WERI-Rb-1 (cell line): ENCODE data around the gene MOSMO.

Source experiments
- DNase-seq: peaks from one replicate; pipeline ENCODE4 v3.0.0-alpha.2; 2020
- H3K27ac ChIP-seq: fragments of 250-450 bp; sonication (Bioruptor Pico); 2 replicates; pipeline ENCODE4 v1.5.1; 2020; ENCODE audit warnings: mild to moderate bottlenecking, moderate library complexity
- H3K27me3 ChIP-seq: fragments of 250-450 bp; sonication (Bioruptor Pico); 2 replicates; pipeline ENCODE4 v1.5.1; 2021; ENCODE audit warnings: mild to moderate bottlenecking, low read depth, moderate library complexity; ENCODE audit not compliant: insufficient read depth, severe bottlenecking
- H3K36me3 ChIP-seq: fragments of 250-450 bp; sonication (Bioruptor Pico); 2 replicates; pipeline ENCODE4 v1.5.1; 2020; ENCODE audit warnings: mild to moderate bottlenecking, moderate library complexity
- H3K4me3 ChIP-seq: 2 replicates; pipeline ENCODE4 v1.5.1; 2011; ENCODE audit warnings: low read depth, mild to moderate bottlenecking, control low read depth, low read length
- H3K9me3 ChIP-seq: fragments of 250-450 bp; sonication (Bioruptor Pico); 2 replicates; pipeline ENCODE4 v1.5.1; 2021; ENCODE audit warnings: mild to moderate bottlenecking, moderate library complexity; ENCODE audit not compliant: severe bottlenecking
- TF ChIP-seq, protein P1 (sequence below): IDR thresholded peaks from 2 replicates; pipeline ENCODE4 v1.5.1; 2011; ENCODE audit warnings: low read depth, mild to moderate bottlenecking, control low read depth, inconsistent platforms, low read length

The MOSMO gene

DNA sequence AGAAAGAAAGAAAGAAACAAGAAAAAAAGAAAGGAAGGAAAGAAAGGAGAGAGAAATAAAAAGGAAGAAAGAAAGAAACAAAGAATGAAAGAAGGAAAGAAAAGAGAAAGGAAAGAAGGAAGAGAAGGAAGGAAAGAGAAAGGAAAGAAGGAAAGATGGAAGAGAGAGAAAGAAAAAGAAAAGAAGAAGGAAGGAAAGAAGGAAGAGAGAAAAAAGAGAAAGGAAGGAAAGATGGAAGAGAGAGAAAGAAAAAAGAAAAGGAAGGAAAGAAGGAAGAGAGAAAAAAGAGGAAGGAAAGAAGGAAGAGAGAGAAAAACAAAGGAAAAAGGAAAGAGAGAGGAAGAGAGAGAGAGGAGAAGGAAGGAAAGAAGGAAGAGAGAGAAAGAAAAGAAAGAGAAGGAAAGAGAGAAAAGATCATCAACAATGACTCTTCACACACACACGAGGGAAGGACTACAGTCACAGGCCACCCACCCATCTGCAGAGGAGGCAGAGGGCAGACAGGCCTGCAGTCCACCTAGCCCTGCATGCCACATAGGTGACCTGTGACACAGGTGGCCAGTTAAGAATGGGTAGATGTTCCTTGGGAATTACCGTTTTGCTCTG, 108.3 kb downstream of the MOSMO start:
- TF ChIP-seq, protein P1, sequence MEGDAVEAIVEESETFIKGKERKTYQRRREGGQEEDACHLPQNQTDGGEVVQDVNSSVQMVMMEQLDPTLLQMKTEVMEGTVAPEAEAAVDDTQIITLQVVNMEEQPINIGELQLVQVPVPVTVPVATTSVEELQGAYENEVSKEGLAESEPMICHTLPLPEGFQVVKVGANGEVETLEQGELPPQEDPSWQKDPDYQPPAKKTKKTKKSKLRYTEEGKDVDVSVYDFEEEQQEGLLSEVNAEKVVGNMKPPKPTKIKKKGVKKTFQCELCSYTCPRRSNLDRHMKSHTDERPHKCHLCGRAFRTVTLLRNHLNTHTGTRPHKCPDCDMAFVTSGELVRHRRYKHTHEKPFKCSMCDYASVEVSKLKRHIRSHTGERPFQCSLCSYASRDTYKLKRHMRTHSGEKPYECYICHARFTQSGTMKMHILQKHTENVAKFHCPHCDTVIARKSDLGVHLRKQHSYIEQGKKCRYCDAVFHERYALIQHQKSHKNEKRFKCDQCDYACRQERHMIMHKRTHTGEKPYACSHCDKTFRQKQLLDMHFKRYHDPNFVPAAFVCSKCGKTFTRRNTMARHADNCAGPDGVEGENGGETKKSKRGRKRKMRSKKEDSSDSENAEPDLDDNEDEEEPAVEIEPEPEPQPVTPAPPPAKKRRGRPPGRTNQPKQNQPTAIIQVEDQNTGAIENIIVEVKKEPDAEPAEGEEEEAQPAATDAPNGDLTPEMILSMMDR: no peak
- Histone ChIP-seq H3K36me3 (no peaks in the 10 kb centered on the region), H3K27me3 (no peaks in the 10 kb centered on the region), H3K9me3 (no peaks in the 10 kb centered on the region), H3K27ac (no peak overlapping the region), H3K4me3 (no peak overlapping the region)
- no peak for DNase-seq

DNA sequence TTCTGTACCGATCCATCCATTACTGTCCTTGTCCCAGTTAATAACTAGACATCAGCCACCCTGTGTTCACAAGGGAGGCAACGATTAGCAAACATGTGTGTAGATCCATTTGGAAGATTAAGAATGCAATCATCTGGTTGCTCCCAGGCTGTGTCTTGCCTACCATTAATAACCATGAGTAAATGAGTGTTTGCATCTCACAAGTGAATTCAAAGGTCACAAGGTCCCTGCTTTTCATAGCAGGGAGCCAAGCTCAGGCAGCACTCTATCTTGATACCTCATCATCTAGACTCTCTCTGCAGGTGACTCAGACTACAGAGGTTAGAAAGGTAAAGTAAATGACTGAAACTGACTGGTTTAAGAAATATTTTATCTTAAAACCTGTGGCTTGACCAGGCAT, 109.7 kb downstream of the MOSMO start:
- H3K27me3 ChIP-seq: no peaks in the 10 kb centered on the region
- no peak overlapping the region for H3K4me3 ChIP-seq
- H3K27ac ChIP-seq: no peak overlapping the region
- no peaks in the 10 kb centered on the region for H3K36me3 ChIP-seq
- no peaks in the 10 kb centered on the region for H3K9me3 ChIP-seq
- TF ChIP-seq, protein P1: no peak
- no peak for DNase-seq

DNA sequence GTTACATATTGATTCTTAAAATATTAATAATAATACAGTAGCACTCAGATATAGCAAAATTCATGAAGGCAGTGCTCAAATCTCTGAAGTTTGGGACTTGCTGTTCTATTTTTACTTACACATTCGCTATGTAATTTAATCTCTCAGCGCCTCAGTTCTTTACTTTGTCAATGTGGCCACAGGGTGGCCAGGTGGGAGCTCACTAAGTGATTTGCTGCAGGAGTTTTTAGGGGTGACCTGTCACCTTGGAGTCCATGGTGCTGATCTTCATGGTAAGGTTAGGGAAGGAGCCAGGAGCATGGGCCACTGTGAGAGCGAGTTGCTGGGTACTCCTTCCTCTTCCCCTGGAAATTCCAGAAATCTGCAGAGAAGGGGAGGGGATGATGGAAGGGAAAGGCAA, 112.5 kb downstream of the MOSMO start:
- TF ChIP-seq, protein P1: no peak
- Histone ChIP-seq H3K36me3 (no peaks in the 10 kb centered on the region), H3K4me3 (no peak overlapping the region), H3K9me3 (no peaks in the 10 kb centered on the region), H3K27ac (no peak overlapping the region), H3K27me3 (no peaks in the 10 kb centered on the region)
- no peak for DNase-seq

DNA sequence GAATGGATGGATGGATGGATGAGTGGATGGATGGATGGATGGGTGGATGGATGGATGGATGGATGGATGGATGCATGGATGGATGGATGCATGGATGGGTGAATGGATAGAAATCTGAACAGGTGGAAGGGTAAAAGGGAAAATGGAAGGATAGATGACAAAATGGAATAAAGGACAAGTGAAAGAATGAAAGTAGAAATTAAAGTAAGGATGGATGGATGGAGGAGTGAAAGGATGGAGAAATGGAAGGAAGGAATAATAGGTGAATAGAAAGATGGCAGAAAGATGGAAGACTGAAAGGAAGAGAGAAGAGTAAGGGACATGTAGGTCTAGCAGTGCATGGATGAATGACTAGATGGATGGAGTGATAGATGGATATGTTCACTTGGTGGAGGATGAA, 114.3 kb downstream of the MOSMO start:
- H3K36me3 ChIP-seq: no peaks in the 10 kb centered on the region
- no peak overlapping the region for H3K4me3 ChIP-seq
- no peaks in the 10 kb centered on the region for H3K27me3 ChIP-seq
- no peaks in the 10 kb centered on the region for H3K9me3 ChIP-seq
- TF ChIP-seq, protein P1: no peak
- no peak for DNase-seq
- H3K27ac ChIP-seq: no peak overlapping the region

DNA sequence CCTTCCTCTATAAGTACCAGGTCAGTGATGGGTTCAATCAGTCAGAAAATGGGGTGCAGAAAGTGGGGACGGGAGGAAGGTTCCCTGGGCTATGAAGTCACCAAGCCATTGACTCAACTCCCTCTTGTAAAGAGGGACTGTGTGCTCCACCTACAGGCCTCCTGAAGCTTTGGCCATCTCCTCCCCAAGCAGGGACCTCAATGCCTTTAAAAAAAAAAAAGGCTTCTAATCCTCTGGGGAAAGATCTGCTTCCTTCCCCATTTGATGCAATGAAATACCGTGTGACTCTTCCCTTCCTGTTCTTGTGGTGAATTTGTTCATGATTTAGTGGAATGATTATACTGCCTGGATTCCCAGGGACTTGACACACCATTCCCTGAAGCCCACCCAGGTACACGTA, 115.2 kb downstream of the MOSMO start:
- Histone ChIP-seq H3K27ac (no peak overlapping the region), H3K9me3 (no peaks in the 10 kb centered on the region), H3K27me3 (no peaks in the 10 kb centered on the region), H3K4me3 (no peak overlapping the region), H3K36me3 (no peaks in the 10 kb centered on the region)
- DNase-seq: peak; percentile 23
- TF ChIP-seq, protein P1: peak; percentile 55

DNA sequence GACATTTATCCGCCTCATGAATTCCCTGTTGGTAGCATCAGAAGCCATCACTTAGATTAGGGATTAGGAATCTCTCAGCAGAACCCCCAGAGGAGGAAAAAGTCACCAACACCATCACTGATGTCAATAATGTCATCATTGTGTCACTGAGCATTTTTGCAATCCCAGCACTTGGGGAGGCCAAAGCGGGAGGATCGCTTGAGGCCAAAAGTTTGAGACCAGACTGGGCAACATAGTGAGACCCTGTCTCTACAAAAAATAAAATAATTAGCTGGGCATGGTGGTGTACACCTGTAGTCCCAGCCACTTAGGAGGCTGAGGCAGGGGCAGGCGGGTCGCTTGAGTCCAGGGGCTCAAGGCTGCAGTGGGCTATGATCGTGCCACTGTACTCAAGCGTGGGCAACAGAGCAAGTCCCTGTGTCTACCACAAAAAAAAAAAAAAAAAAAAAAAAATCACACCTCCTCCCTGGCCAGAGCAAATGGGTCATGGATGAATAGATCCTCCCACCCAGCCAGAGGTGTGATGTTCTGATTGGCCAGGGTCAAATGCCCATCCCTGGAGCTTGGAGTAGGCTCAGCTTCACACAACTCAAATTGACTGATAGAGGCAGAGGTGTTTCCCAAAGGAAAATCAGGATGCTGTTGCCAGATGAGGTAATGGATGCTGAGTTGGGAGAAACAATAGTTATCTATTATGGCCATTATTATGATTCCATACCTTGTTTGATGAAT, 116.0 kb downstream of the MOSMO start:
- TF ChIP-seq, protein P1: no peak
- Histone ChIP-seq H3K9me3 (no peaks in the 10 kb centered on the region), H3K27ac (no peak overlapping the region), H3K27me3 (no peaks in the 10 kb centered on the region), H3K36me3 (no peaks in the 10 kb centered on the region), H3K4me3 (no peak overlapping the region)
- DNase-seq: no peak
